ENCODE results near the gene TALDO1. TPM values are rescaled to one million over a fixed set of nuclear protein-coding genes. Genes with fewer than 3 reads are reported as not detected.

TALDO1 gene
- total and polyA plus RNA-seq, 2 donors (not counting 3 experiments of a cell fraction or from before 2014, with no cell fraction given): 211 to 294 TPM

DNA sequence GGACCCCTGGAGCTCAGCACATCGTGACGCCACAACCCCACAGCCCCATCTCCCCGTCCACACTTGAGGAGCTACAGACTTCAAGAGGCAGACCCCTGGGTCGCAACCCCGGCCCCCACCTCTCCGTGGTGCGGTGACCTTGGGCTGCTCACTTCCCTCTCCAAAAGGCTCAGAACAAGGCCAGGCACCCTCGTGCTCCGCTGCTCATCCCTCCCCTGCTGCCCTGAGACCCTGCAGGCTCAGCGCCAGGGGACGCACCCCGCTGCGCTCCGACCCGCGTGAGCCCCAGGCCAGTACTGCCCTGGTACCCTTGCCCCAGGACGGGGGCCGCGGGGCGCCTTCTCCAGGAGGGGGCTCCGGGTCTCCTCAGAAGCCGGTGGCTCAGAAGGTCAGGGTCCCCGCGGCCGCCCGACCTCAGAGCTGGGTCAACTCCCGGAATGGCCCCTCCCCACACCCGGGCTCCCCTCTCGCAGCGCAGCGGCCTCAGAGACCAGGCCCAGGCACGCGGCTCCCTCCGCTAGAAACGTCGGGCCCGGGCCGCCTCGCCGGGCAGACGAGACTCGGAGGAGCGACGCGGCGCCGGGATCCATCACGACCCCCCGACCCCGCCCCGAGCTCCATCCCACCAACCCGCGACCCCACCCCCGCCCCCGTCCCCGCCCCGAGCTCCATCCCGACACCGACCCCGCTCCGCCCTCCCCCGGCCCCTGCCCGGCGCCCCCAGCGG lies 29.5 kb downstream of the TALDO1 start:
- Histone ChIP-seq H3K4me1 (ENCODE audit: control insufficient read depth, extremely low read depth, insufficient read depth, low read length) (peaks cover 23% of the 10 kb centered on the region), H3K4me2 (ENCODE audit: insufficient read depth, low read length) (peak overlapping the region; percentile 78), H3K4me3 (replicated peaks in 1 of 3; ENCODE audit: insufficient read depth in 1 of 3, low read depth in 1 of 3, low read length in 3 of 3) (peak overlapping the region; percentile 48 to 97 (median 66)), H3K9me1 (replicated peaks; ENCODE audit: control insufficient read depth, extremely low read depth, insufficient read depth, low read length) (no peaks in the 10 kb centered on the region), H4K20me1 (replicated peaks; ENCODE audit: control insufficient read depth, extremely low read depth, insufficient read depth, low read length) (no peaks in the 10 kb centered on the region), H3K79me2 (ENCODE audit: control insufficient read depth, insufficient read depth, low read length) (peaks cover 65% of the 10 kb centered on the region), H3K9ac (replicated peaks; ENCODE audit: extremely low read depth, insufficient read depth, low read length) (peak overlapping the region; percentile 79), H3K36me3 (ENCODE audit: control insufficient read depth in 2 of 2, extremely low read depth in 1 of 2, insufficient read depth in 2 of 2, low read length in 2 of 2) (peaks cover 9 to 21% of the 10 kb centered on the region in 2 experiments), H3K27me3 (ENCODE audit: control insufficient read depth in 2 of 2, insufficient read depth in 2 of 2, low read length in 2 of 2) (no peaks in the 10 kb centered on the region), H3K27ac (ENCODE audit: insufficient read depth, low read depth, low read length) (peak overlapping the region; percentile 53), H3K9me3 (replicated peaks; ENCODE audit: control insufficient read depth, insufficient read depth, low read length) (no peaks in the 10 kb centered on the region), H2AFZ (ENCODE audit: low read depth, low read length) (peak overlapping the region; percentile 64)
- TF ChIP-seq EZH2 (IDR thresholded peaks at IDR 0.05; ENCODE audit: borderline replicate concordance, low read depth, low read length, severe bottlenecking) (no peak), POLR2A (IDR thresholded peaks at IDR 0.05; ENCODE audit: low read depth, low read length) (no peak), JUN (IDR thresholded peaks at IDR 0.05; ENCODE audit: borderline replicate concordance, insufficient read depth, insufficient read length, low read depth) (no peak), GATA2 (IDR thresholded peaks at IDR 0.05; ENCODE audit: insufficient read depth, insufficient read length, low read depth, low read length) (no peak), POLR2AphosphoS5 (IDR thresholded peaks at IDR 0.05; ENCODE audit: insufficient read depth, low read depth, low read length) (no peak), FOS (IDR thresholded peaks at IDR 0.05; ENCODE audit: borderline replicate concordance, insufficient read depth, low read length) (no peak), MYC (IDR thresholded peaks at IDR 0.05; ENCODE audit: low read depth, low read length) (no peak)
- TF ChIP-seq, protein P1, sequence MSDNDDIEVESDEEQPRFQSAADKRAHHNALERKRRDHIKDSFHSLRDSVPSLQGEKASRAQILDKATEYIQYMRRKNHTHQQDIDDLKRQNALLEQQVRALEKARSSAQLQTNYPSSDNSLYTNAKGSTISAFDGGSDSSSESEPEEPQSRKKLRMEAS (IDR thresholded peaks at IDR 0.05; ENCODE audit: insufficient read depth, insufficient read length): no peak
- TF ChIP-seq, protein P2, sequence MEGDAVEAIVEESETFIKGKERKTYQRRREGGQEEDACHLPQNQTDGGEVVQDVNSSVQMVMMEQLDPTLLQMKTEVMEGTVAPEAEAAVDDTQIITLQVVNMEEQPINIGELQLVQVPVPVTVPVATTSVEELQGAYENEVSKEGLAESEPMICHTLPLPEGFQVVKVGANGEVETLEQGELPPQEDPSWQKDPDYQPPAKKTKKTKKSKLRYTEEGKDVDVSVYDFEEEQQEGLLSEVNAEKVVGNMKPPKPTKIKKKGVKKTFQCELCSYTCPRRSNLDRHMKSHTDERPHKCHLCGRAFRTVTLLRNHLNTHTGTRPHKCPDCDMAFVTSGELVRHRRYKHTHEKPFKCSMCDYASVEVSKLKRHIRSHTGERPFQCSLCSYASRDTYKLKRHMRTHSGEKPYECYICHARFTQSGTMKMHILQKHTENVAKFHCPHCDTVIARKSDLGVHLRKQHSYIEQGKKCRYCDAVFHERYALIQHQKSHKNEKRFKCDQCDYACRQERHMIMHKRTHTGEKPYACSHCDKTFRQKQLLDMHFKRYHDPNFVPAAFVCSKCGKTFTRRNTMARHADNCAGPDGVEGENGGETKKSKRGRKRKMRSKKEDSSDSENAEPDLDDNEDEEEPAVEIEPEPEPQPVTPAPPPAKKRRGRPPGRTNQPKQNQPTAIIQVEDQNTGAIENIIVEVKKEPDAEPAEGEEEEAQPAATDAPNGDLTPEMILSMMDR (IDR thresholded peaks at IDR 0.05; ENCODE audit: extremely low read depth in 1 of 2, insufficient read depth in 1 of 2, low read depth in 1 of 2, low read length in 2 of 2): no peak
- BruUV-seq (replicated peaks): no TSS peak
- peak; percentile 26 for DNase-seq (ENCODE audit: low read depth, low spot score)
- POLR2A ChIA-PET: interaction anchor here (0.7 to 1.0 kb wide), 3 partner anchors 18 to 42 kb away, joined by 3 to 5 read pairs (median 3); no protein-coding TSS in a partner anchor
- intact Hi-C loops (cut with micrococcal nuclease) (loop anchor here (2.0 kb wide), 1 partner anchor 28 kb away; no protein-coding TSS in a partner anchor), dilution Hi-C loops (cut with MboI; ENCODE audit: extremely low pct_ligation_motif_present, low sequenced_read_pairs) (no loop called here)
- CTCF ChIA-PET: interaction anchor here (1.0 to 1.6 kb wide), 3 partner anchors 11 to 30 kb away, joined by 3 to 4 read pairs (median 3); partner anchors contain the start of gene CEND1
- FAIRE-seq: no peak

Data from endothelial cell of umbilical vein (primary cell).